H1 (cell line): ENCODE data around the gene SMG7. TPM values are rescaled to one million over a fixed set of nuclear protein-coding genes. Genes with fewer than 3 reads are reported as not detected.

Source experiments
- CHD1 ChIP-seq: IDR thresholded peaks from 2 replicates; pipeline ENCODE4 v1.6.1; 2012; ENCODE audit warnings: low read depth, low read length, improper control_type of control experiment
- EZH2 ChIP-seq: fragments of 200-600 bp; sonication (generic); IDR thresholded peaks from 2 replicates; pipeline ENCODE4 v1.7.1; 2012; ENCODE audit warnings: low read depth, mild to moderate bottlenecking, moderate library complexity, low read length, inconsistent platforms; ENCODE audit not compliant: severe bottlenecking
- HDAC2 ChIP-seq, 2 experiments: fragments of 300-600 bp in 1 of 2; sonication (generic) in 1 of 2; IDR thresholded peaks; 2 replicates each; pipeline ENCODE4 v1.6.1; 2011 to 2012; ENCODE audit warnings: low read depth in 2 of 2, low read length in 2 of 2, mild to moderate bottlenecking in 2 of 2, moderate library complexity in 2 of 2, borderline replicate concordance in 1 of 2, inconsistent platforms in 1 of 2
- KDM5A ChIP-seq: fragments of 200-600 bp; IDR thresholded peaks from 2 replicates; pipeline ENCODE4 v1.7.1; 2012; ENCODE audit warnings: mild to moderate bottlenecking, low read length, inconsistent platforms, mixed read lengths
- MAFK ChIP-seq: IDR thresholded peaks from 2 replicates; pipeline ENCODE4 v1.6.1; 2012; ENCODE audit warnings: low read depth, mild to moderate bottlenecking, improper control_type of control experiment, low read length
- SIN3A ChIP-seq, 2 experiments: IDR thresholded peaks in 1 of 2; conservative IDR thresholded peaks in 1 of 2; 2 replicates each; pipeline ENCODE4 v1.6.1; 2011 to 2012; ENCODE audit warnings: low read length in 2 of 2, improper control_type of control experiment in 1 of 2, low read depth in 1 of 2, mild to moderate bottlenecking in 1 of 2
- ZNF274 ChIP-seq: IDR thresholded peaks from 2 replicates; pipeline ENCODE4 v1.7.0; 2012; ENCODE audit warnings: low read length, borderline replicate concordance; ENCODE audit errors: extremely low read depth
- polyA plus RNA-seq, 7 experiments: library from polyadenylated mRNA; depleted of rRNA in 3 of 7; stranded (reverse) in 5 of 7; unstranded in 2 of 7; fragments of >200 nt in 5 of 7; fragments of 200-250 nt in 2 of 7; gene quantifications; 1 replicate in 5 of 7; 2 replicates in 1 of 7; 4 replicates in 1 of 7; pipeline versions ENCODE4 v1.2.1 to v1.2.3, GENCODE V29; 2011 to 2013; ENCODE audit warnings: missing spikeins in 2 of 7, mixed read lengths in 2 of 7
- total RNA-seq: library from RNA; stranded (reverse); fragmentation: NEBNext Ultra II Directional; extraction: Animal tissue kit (Norgen Biotek cat#: 25700); gene quantifications from 2 replicates; pipeline ENCODE4 v1.2.1, GENCODE V29; 2021
- TF ChIP-seq, protein P1 (sequence below): fragments of 300-600 bp; sonication (generic); IDR thresholded peaks from 2 replicates; pipeline ENCODE4 v1.7.1; 2012; ENCODE audit warnings: low read length, moderate library complexity, mild to moderate bottlenecking, inconsistent platforms; ENCODE audit not compliant: insufficient replicate concordance
- TF ChIP-seq, protein P2 (sequence below): IDR thresholded peaks from 2 replicates; pipeline ENCODE4 v1.6.1; 2012; ENCODE audit warnings: low read length, inconsistent platforms

SMG7 gene
- total and polyA plus RNA-seq, 2 of the 8 experiments (the other 6 are each of a cell fraction or from before 2014, with no cell fraction given): 39.3 to 65.6 TPM

DNA sequence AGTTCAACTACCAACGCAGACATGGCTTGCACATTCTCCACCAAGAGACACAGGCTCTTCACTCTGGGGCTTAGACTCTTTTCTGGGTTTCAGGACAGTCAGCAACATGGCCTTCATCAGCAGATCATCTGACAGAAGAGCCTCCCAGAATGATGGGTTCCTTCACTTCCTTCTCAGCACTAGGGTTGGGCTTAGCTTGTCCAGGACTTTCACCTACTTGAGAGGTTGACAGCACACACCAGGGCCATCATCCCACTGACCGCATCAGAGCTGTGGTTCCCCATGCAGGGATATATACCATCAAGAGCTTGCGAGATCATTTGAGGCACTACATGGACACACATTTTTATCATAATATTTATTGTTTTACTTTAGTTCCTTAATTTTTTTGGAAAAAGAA is 128.3 kb downstream of the SMG7 start (continued):
- TF ChIP-seq, protein P1, sequence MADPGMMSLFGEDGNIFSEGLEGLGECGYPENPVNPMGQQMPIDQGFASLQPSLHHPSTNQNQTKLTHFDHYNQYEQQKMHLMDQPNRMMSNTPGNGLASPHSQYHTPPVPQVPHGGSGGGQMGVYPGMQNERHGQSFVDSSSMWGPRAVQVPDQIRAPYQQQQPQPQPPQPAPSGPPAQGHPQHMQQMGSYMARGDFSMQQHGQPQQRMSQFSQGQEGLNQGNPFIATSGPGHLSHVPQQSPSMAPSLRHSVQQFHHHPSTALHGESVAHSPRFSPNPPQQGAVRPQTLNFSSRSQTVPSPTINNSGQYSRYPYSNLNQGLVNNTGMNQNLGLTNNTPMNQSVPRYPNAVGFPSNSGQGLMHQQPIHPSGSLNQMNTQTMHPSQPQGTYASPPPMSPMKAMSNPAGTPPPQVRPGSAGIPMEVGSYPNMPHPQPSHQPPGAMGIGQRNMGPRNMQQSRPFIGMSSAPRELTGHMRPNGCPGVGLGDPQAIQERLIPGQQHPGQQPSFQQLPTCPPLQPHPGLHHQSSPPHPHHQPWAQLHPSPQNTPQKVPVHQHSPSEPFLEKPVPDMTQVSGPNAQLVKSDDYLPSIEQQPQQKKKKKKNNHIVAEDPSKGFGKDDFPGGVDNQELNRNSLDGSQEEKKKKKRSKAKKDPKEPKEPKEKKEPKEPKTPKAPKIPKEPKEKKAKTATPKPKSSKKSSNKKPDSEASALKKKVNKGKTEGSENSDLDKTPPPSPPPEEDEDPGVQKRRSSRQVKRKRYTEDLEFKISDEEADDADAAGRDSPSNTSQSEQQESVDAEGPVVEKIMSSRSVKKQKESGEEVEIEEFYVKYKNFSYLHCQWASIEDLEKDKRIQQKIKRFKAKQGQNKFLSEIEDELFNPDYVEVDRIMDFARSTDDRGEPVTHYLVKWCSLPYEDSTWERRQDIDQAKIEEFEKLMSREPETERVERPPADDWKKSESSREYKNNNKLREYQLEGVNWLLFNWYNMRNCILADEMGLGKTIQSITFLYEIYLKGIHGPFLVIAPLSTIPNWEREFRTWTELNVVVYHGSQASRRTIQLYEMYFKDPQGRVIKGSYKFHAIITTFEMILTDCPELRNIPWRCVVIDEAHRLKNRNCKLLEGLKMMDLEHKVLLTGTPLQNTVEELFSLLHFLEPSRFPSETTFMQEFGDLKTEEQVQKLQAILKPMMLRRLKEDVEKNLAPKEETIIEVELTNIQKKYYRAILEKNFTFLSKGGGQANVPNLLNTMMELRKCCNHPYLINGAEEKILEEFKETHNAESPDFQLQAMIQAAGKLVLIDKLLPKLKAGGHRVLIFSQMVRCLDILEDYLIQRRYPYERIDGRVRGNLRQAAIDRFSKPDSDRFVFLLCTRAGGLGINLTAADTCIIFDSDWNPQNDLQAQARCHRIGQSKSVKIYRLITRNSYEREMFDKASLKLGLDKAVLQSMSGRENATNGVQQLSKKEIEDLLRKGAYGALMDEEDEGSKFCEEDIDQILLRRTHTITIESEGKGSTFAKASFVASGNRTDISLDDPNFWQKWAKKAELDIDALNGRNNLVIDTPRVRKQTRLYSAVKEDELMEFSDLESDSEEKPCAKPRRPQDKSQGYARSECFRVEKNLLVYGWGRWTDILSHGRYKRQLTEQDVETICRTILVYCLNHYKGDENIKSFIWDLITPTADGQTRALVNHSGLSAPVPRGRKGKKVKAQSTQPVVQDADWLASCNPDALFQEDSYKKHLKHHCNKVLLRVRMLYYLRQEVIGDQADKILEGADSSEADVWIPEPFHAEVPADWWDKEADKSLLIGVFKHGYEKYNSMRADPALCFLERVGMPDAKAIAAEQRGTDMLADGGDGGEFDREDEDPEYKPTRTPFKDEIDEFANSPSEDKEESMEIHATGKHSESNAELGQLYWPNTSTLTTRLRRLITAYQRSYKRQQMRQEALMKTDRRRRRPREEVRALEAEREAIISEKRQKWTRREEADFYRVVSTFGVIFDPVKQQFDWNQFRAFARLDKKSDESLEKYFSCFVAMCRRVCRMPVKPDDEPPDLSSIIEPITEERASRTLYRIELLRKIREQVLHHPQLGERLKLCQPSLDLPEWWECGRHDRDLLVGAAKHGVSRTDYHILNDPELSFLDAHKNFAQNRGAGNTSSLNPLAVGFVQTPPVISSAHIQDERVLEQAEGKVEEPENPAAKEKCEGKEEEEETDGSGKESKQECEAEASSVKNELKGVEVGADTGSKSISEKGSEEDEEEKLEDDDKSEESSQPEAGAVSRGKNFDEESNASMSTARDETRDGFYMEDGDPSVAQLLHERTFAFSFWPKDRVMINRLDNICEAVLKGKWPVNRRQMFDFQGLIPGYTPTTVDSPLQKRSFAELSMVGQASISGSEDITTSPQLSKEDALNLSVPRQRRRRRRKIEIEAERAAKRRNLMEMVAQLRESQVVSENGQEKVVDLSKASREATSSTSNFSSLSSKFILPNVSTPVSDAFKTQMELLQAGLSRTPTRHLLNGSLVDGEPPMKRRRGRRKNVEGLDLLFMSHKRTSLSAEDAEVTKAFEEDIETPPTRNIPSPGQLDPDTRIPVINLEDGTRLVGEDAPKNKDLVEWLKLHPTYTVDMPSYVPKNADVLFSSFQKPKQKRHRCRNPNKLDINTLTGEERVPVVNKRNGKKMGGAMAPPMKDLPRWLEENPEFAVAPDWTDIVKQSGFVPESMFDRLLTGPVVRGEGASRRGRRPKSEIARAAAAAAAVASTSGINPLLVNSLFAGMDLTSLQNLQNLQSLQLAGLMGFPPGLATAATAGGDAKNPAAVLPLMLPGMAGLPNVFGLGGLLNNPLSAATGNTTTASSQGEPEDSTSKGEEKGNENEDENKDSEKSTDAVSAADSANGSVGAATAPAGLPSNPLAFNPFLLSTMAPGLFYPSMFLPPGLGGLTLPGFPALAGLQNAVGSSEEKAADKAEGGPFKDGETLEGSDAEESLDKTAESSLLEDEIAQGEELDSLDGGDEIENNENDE: no peak
- TF ChIP-seq HDAC2 (IDR thresholded peaks at IDR 0.05; ENCODE audit: borderline replicate concordance in 1 of 2, low read depth in 2 of 2, low read length in 2 of 2): no peak
- TF ChIP-seq CHD1: no peak
- TF ChIP-seq, protein P2, sequence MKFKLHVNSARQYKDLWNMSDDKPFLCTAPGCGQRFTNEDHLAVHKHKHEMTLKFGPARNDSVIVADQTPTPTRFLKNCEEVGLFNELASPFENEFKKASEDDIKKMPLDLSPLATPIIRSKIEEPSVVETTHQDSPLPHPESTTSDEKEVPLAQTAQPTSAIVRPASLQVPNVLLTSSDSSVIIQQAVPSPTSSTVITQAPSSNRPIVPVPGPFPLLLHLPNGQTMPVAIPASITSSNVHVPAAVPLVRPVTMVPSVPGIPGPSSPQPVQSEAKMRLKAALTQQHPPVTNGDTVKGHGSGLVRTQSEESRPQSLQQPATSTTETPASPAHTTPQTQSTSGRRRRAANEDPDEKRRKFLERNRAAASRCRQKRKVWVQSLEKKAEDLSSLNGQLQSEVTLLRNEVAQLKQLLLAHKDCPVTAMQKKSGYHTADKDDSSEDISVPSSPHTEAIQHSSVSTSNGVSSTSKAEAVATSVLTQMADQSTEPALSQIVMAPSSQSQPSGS: no peak
- no peak for TF ChIP-seq MAFK
- TF ChIP-seq SIN3A (conservative IDR thresholded peaks at IDR 0.05 in 1 of 2, IDR thresholded peaks at IDR 0.05 in 1 of 2; ENCODE audit: low read depth in 1 of 2, low read length in 2 of 2): no peak
- TF ChIP-seq EZH2: no peak
- no peak for TF ChIP-seq ZNF274
- no peak for TF ChIP-seq KDM5A
